ENCODE measurements around the gene BDNF. TPM values are rescaled to one million over a fixed set of nuclear protein-coding genes. Genes with fewer than 3 reads are reported as not detected.

The BDNF gene
- total RNA-seq, 1 experiment from 2014 or later, result 8.5 TPM

- intact Hi-C loops (cut with micrococcal nuclease; ENCODE audit: unreplicated experiment), result no loop called here
- POLR2A ChIA-PET, result no interaction called here
- Histone ChIP-seq H3K4me3 (ENCODE audit: low read depth, low read length) (no peak overlapping the region), H3K36me3 (ENCODE audit: control insufficient read depth, insufficient read depth, low read length) (no peaks in the 10 kb centered on the region), H3K27me3 (replicated peaks; ENCODE audit: control insufficient read depth, insufficient read depth, low read length) (no peaks in the 10 kb centered on the region), H3K9me3 (no peaks in the 10 kb centered on the region), H3K4me1 (no peaks in the 10 kb centered on the region)
- Mint-ChIP-seq H3K27me3 (ENCODE audit: insufficient read depth, unreplicated experiment) (peaks cover 18% of the 10 kb centered on the region), H3K36me3 (ENCODE audit: insufficient read depth, unreplicated experiment) (no peaks in the 10 kb centered on the region), H3K9me3 (ENCODE audit: unreplicated experiment) (no peaks in the 10 kb centered on the region), H3K4me3 (ENCODE audit: unreplicated experiment) (no peak overlapping the region), H3K27ac (ENCODE audit: unreplicated experiment) (no peak overlapping the region), H3K4me1 (ENCODE audit: low read depth, unreplicated experiment) (no peaks in the 10 kb centered on the region)
- BruUV-seq (replicated peaks), result no TSS peak
- no peak for TF ChIP-seq CTCF (IDR thresholded peaks at IDR 0.05; ENCODE audit: insufficient read depth in 1 of 2, low read depth in 1 of 2, low read length in 1 of 2, severe bottlenecking in 1 of 2, unreplicated experiment in 1 of 2)
- CTCF ChIA-PET, result interaction anchor here (0.7 kb wide), 1 partner anchor 103 kb away, joined by 14 read pairs; no protein-coding TSS in a partner anchor
- no peak for DNase-seq
These were observed 86.2 kb downstream of the BDNF start for GRCh38 chr11:27614092-27614491.

GRCh38 chr11:27612932-27613880 is 87.0 kb downstream of the BDNF start:
- Mint-ChIP-seq H3K4me3 (ENCODE audit: unreplicated experiment) (no peak overlapping the region), H3K27ac (ENCODE audit: unreplicated experiment) (no peak overlapping the region), H3K9me3 (ENCODE audit: unreplicated experiment) (no peaks in the 10 kb centered on the region), H3K27me3 (ENCODE audit: insufficient read depth, unreplicated experiment) (peaks cover 18% of the 10 kb centered on the region), H3K36me3 (ENCODE audit: insufficient read depth, unreplicated experiment) (no peaks in the 10 kb centered on the region), H3K4me1 (ENCODE audit: low read depth, unreplicated experiment) (no peaks in the 10 kb centered on the region)
- no peak for TF ChIP-seq CTCF (IDR thresholded peaks at IDR 0.05; ENCODE audit: insufficient read depth in 1 of 2, low read depth in 1 of 2, low read length in 1 of 2, severe bottlenecking in 1 of 2, unreplicated experiment in 1 of 2)
- POLR2A ChIA-PET, result no interaction called here
- CTCF ChIA-PET, result interaction anchor here (0.7 kb wide), 1 partner anchor 104 kb away, joined by 14 read pairs; no protein-coding TSS in a partner anchor
- H3K9me3 ChIP-seq, result no peaks in the 10 kb centered on the region
- no peaks in the 10 kb centered on the region for H3K27me3 ChIP-seq (replicated peaks; ENCODE audit: control insufficient read depth, insufficient read depth, low read length)
- no peak for DNase-seq
- H3K36me3 ChIP-seq (ENCODE audit: control insufficient read depth, insufficient read depth, low read length), result no peaks in the 10 kb centered on the region
- BruUV-seq (replicated peaks), result no TSS peak
- H3K4me3 ChIP-seq (ENCODE audit: low read depth, low read length), result no peak overlapping the region
- no peaks in the 10 kb centered on the region for H3K4me1 ChIP-seq
- intact Hi-C loops (cut with micrococcal nuclease; ENCODE audit: unreplicated experiment), result no loop called here

GRCh38 chr11:27611947-27612455 is 88.3 kb downstream of the BDNF start:
- no peaks in the 10 kb centered on the region for H3K9me3 ChIP-seq
- H3K27me3 ChIP-seq (replicated peaks; ENCODE audit: control insufficient read depth, insufficient read depth, low read length), result no peaks in the 10 kb centered on the region
- ChIA-PET CTCF (no interaction called here), POLR2A (no interaction called here)
- Mint-ChIP-seq H3K27ac (ENCODE audit: unreplicated experiment) (no peak overlapping the region), H3K36me3 (ENCODE audit: insufficient read depth, unreplicated experiment) (no peaks in the 10 kb centered on the region), H3K4me3 (ENCODE audit: unreplicated experiment) (no peak overlapping the region), H3K27me3 (ENCODE audit: insufficient read depth, unreplicated experiment) (peaks cover 18% of the 10 kb centered on the region), H3K9me3 (ENCODE audit: unreplicated experiment) (no peaks in the 10 kb centered on the region), H3K4me1 (ENCODE audit: low read depth, unreplicated experiment) (no peaks in the 10 kb centered on the region)
- no peak overlapping the region for H3K4me3 ChIP-seq (ENCODE audit: low read depth, low read length)
- intact Hi-C loops (cut with micrococcal nuclease; ENCODE audit: unreplicated experiment), result no loop called here
- no peaks in the 10 kb centered on the region for H3K36me3 ChIP-seq (ENCODE audit: control insufficient read depth, insufficient read depth, low read length)
- BruUV-seq (replicated peaks), result no TSS peak
- H3K4me1 ChIP-seq, result no peaks in the 10 kb centered on the region
- TF ChIP-seq CTCF (IDR thresholded peaks at IDR 0.05; ENCODE audit: insufficient read depth in 1 of 2, low read depth in 1 of 2, low read length in 1 of 2, severe bottlenecking in 1 of 2, unreplicated experiment in 1 of 2), result no peak
- DNase-seq, result no peak
